HG03135 (cell line): Measurements from ENCODE around the gene HECTD4.

Experiments used
- ATAC-seq: cut with Tn5 transposase; IDR thresholded peaks from one replicate; pipeline ENCODE4 v1.9.1; 2021; ENCODE audit warnings: mild to moderate bottlenecking, moderate library complexity; ENCODE audit not compliant: unreplicated experiment

The HECTD4 gene

DNA sequence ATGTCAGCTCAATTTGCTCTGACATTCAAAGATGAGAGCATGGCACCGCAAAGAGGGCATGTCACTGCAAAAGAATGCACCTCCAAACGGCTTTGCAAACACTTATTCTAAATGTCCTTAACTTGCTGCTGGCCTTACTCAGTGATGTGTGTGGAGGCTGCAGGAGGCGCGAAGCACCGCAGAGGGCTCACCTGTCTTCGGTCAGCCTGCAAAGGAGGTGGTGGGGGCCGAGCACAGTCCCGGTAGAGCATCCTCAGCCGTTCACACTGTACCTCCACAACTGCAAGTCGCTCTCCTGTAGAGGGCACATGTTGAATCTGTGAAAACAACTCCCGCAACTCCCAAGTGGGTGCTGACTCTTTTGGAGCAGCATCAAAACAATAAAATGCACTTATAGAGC, 163.0 kb downstream of the HECTD4 start:
- ATAC-seq = no peak

GRCh38 chr12:112218150-112218549, 164.1 kb downstream of the HECTD4 start:
- ATAC-seq = no peak

DNA sequence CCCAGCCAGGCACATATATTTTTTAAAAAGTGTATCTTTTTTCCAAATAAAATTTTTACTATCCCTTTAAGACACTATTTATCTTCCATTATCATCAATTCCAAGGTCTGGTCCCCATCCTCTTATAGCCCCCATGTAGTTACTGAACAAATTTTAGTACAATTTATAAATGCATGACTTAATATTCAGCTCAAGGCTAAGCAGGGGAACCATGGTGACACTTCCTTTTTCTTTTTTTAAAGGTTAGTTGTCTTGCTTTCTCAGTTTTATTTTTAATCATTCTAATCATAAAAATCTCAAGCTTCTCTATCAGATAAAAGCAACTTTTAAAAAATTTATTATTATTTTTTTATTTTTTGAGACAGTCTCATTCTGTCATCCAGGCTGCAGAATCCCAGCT, 164.6 kb downstream of the HECTD4 start:
- ATAC-seq = no peak

GRCh38 chr12:112216223-112216622, 166.0 kb downstream of the HECTD4 start:
- ATAC-seq = no peak

DNA sequence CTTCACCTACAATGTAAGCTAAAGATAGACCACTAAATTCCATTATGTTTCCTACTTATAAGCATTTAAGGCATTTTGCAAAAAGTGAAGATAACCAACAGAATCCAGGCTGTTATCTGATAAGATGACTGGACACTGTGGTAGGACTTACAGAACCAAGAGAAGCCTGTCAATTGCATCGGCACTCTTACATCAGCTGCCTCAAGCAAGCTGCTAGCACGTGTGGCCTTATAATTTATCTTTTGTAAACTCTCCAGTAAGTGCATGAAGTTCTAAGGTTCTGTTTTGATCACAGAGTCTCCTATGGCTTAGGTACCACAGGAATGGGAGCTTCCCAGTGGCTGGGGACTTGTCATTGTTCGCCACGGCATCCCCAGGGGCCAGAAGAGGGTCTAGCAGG, 168.2 kb downstream of the HECTD4 start:
- ATAC-seq = no peak

GRCh38 chr12:112208301-112208910, 173.8 kb downstream of the HECTD4 start:
- ATAC-seq = no peak

DNA sequence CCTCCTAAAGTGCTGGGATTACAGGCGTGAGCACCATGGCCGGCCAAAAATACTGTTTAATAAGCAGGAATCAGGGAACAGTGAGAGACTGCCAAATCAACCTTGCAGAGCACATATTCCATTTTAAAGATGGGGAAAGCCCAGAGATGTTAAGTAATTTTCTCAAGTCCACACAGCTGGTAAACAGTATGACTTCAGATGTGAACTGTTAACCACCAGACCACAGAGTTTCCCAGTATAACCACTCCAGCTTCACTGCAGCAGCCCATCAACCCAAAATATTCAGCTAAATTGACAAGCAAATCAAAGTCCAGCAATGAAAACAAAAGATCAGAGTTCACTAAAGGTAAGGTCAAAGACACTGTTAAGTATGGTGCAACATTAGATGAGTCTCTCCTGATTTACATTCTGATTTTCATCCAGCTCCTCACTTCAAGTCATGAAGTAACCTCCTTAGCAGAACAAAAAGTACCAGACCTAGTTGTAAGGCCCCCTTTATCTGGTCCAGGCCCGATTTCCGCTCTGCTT, 174.8 kb downstream of the HECTD4 start:
- ATAC-seq = no peak

DNA sequence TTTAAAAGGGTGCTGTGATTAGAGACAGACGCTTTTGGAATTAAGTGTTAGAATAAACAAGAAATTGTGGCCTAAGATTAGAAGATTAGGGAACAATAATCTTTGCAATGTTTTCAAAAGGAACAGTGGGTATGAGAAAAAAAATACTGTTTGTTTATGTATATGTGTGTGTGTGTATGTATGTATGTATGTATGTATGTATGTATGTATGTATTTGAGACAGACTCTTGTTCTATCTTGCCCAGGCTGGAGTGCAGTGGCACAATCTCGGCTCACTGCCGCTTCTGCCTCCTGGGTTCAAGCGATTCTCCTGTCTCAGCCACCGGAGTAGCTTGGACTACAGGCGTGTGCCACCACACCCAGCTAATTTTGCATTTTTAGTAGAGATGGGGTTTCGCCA, 175.3 kb downstream of the HECTD4 start:
- no peak for ATAC-seq

- ATAC-seq = no peak
Measured at GRCh38 chr12:112199136-112199535, 183.1 kb downstream of the HECTD4 start.

GRCh38 chr12:112198120-112198733, 184.0 kb downstream of the HECTD4 start:
- no peak for ATAC-seq

- no peak for ATAC-seq
Measured at GRCh38 chr12:112196196-112196875, 185.9 kb downstream of the HECTD4 start.

DNA sequence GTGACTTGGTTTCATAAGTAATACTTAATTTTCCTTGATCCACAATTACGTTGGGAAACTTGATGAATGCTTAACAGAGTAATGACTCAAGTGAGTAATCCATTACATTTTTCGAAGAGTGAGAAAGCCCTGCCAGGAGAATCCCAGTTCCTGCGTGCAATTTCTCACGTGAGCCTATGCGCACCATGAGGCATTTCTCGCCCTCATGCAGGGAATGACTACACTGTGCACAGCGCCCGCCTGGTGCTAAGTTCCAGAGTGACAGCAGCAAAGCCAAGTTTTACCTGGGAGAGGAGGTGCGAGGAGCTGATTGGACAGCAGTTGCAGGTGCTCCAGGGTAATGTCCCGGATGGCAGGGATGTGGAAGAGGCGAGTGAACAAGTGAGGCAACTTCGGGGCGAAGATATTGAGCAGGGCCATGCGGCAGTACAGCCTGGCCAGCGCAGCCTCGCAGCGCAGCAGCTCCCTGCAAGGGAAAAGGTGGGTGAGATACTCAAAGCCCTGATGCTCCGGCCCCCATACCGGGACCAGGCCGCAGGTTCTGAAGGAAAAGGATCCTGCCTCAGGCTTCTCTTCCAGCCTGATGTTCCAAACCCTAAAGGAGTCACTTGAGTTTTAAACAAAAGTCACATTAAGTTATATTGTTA, 187.5 kb downstream of the HECTD4 start:
- no peak for ATAC-seq

DNA sequence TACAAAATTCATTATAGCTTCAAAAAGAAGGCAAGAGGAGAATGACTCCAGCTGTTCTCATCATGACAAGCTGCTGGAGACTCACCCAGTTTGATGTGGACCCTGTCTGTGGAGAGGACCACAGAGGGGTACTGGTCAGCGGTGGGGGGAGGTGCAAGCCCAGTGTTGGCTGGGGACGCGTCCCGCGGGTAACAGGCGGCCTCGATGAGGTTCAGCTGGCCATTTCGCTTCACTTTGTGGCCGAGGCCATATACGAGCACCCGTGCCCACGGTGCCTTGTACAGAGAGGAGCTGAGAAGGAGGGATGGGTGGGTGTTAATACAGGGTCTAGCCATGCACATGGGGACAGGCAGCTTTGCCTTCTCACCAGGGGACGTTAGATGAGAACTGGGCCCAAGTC, 189.8 kb downstream of the HECTD4 start:
- no peak for ATAC-seq

GRCh38 chr12:112191840-112192321, 190.3 kb downstream of the HECTD4 start:
- ATAC-seq = no peak

GRCh38 chr12:112191201-112191600, 191.0 kb downstream of the HECTD4 start:
- no peak for ATAC-seq

DNA sequence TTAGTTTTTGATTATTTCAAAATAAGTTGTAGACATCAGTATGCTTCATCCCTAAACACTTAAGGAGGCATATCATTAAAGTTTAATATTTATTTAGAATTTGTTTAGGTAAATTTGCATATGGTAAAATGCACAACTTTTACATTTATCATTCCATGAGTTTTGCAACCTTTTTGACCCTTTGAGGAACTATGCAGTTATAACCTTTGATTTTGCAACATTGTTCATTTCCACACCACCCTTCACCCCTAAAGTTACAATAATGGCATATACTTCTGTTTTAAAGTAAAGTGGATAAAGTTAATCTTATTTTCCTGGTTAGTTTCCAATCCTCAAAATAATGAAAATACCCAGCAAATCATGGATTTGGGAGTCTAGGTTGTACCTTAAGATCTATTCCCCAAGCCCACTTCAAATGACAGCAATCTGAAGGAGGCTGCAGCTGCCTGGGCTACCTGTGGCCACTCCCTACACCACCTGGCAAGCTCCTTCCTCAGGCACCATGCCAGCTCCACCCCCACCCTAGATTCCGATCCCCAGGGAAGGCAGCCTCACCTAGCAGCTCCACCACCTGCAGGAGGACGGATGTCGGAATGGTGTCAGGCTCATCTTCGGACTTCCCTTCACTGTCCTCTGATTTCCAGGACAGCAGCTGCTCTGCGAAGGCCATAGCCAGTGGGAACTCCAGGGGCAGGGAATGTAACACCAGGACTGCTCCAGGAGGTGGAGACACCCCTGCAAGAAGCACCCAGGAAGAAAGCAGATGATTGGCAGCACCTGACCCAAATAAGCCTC, 191.8 kb downstream of the HECTD4 start:
- ATAC-seq = no peak

DNA sequence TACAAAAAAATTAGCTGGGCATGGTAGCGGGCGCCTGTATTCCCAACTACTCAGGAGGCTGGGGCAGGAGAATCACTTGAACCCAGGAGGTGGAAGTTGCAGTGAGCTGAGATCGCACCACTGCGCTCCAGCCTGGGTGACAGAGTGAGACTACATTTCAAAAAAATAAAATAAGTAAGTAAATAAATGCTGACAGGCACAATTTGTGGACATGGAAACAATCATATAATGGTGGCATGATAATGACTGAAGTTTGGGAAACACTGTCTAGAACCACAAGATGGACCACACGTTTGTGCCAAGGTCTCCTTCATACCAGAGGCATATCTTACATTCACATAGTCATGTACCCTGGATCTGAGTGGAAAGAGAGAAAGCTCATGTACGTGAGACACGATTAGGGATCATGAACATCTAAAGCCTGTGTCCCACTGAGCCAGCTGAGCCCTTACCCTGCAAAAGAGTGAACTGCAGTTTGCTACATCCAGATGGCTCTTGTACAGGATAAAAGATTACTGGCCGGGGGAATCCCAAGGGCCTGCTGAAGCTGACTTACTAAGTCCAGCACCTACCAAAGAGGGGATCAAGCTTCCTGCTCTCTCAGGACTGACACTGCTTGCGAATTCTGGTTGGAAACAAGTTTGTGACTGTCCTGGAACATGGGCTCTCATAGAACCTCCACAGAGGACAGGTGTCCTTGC, 194.0 kb downstream of the HECTD4 start:
- no peak for ATAC-seq

- ATAC-seq = no peak
Measured at GRCh38 chr12:112185093-112185923, 196.9 kb downstream of the HECTD4 start.
